T1000 (cell line): ENCODE results near the gene PCDHGB6.
"Not testable (repeated sequence)": the region's sequence is repeated elsewhere in the genome, so short reads cannot be mapped to it uniquely, and the experiment has no call there.

Source experiments
- DNase-seq: peaks from one replicate; lab custom pipeline; 2025; ENCODE audit warnings: mixed read lengths; lab: John Stamatoyannopoulos, UW

Gene PCDHGB6

DNA sequence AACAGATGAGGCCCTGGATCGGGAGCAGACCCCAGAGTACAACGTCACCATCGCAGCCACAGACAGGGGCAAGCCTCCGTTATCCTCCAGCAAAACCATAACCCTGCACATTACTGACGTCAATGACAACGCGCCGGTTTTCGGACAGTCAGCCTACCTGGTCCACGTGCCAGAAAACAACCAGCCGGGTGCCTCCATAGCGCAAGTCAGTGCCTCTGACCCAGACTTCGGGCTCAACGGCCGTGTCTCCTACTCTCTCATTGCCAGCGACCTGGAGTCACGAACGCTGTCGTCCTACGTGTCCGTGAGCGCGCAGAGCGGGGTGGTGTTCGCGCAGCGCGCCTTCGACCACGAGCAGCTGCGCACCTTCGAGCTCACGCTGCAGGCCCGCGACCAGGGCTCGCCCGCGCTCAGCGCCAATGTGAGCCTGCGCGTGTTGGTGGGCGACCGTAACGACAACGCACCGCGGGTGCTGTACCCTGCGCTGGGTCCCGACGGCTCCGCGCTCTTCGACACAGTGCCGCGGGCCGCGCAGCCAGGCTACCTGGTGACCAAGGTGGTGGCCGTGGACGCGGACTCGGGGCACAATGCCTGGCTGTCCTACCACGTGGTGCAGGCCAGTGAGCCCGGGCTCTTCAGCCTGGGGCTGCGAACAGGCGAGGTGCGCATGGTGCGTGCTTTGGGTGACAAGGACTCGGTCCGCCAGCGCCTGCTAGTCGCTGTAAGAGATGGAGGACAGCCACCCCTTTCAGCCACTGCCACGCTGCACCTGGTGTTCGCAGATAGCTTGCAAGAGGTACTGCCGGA, 11.5 kb downstream of the PCDHGB6 start:
- DNase-seq: no peak

DNA sequence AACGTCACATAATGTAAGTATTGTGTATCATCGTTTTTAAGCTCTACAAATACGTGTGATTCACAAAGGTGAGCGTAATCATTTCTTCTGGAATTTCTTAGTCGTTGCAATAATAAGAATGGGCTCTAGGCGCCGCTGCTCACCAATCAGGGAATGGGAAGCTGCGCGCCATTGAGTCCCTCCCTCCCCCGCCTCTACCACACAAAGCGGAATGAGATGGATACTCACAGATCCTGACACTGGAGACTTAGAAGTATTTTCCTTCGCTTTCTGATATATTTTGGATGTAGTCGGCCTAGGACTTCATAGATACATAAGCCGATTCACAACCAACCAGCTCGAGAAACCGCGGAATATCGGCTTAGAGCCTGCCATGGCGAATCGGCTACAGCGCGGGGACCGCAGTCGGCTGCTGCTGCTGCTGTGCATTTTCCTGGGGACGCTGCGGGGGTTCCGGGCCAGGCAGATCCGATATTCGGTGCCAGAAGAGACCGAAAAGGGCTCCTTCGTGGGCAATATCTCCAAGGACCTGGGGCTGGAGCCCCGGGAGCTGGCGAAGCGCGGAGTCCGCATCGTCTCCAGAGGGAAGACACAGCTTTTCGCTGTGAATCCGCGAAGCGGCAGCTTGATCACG, 13.2 kb downstream of the PCDHGB6 start, which contains the start of gene PCDHGA11:
TSS of gene PCDHGA11 (plus strand) at position 197 of the 634 bp plus-strand sequence. CDS start at position 374, 177 bp downstream.
- no peak for DNase-seq

DNA sequence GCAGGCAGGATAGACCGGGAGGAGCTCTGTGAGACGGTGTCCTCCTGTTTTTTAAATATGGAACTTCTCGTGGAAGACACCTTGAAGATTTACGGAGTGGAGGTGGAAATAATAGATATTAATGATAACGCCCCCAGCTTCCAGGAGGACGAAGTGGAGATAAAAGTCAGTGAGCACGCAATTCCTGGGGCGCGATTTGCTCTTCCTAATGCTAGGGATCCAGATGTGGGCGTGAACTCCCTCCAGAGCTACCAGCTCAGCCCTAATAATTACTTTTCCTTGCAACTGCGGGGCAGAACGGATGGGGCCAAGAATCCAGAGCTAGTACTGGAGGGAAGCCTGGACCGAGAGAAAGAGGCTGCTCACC, 13.7 kb downstream of the PCDHGB6 start:
- no peak for DNase-seq

DNA sequence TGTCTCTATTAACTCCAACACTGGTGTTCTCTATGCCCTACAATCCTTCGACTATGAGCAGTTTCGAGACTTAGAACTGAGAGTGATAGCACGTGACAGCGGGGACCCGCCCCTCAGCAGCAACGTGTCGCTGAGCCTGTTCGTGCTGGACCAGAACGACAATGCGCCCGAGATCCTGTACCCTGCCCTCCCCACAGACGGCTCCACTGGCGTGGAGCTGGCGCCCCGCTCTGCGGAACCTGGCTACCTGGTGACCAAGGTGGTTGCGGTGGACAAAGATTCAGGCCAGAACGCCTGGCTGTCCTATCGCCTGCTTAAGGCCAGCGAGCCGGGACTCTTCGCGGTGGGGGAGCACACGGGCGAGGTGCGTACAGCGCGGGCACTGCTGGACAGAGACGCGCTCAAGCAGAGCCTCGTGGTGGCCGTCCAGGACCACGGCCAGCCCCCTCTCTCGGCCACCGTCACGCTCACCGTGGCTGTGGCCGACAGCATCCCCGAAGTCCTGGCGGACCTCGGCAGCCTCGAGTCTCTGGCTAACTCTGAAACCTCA, 15.0 kb downstream of the PCDHGB6 start:
- no peak for DNase-seq

DNA sequence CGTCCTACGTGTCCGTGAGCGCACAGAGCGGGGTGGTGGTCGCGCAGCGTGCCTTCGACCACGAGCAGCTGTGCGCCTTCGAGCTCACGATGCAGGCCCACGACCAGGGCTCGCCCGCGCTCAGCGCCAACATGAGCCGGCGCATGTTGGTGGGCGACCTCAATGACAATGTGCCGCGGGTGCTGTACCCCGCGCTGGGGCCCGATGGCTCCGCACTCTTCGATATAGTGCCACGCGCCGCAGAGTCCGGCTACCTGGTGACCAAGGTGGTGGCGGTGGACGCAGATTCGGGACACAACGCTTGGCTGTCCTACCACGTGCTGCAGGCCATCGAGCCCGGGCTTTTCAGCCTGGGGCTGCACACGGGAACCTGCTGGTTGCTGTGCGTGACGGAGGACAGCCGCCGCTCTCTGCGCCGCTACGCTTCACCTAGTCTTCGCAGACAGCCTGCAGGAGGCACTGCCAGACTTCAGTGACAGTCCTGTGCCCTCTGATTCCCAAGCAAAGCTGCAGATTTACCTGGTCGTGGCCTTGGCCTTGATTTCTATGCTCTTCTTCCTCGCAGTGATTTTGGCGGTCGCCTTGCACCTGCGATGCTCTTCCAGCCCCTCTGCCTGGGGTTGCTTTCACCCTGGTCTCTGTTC, 20.1 kb downstream of the PCDHGB6 start:
- no peak for DNase-seq

DNA sequence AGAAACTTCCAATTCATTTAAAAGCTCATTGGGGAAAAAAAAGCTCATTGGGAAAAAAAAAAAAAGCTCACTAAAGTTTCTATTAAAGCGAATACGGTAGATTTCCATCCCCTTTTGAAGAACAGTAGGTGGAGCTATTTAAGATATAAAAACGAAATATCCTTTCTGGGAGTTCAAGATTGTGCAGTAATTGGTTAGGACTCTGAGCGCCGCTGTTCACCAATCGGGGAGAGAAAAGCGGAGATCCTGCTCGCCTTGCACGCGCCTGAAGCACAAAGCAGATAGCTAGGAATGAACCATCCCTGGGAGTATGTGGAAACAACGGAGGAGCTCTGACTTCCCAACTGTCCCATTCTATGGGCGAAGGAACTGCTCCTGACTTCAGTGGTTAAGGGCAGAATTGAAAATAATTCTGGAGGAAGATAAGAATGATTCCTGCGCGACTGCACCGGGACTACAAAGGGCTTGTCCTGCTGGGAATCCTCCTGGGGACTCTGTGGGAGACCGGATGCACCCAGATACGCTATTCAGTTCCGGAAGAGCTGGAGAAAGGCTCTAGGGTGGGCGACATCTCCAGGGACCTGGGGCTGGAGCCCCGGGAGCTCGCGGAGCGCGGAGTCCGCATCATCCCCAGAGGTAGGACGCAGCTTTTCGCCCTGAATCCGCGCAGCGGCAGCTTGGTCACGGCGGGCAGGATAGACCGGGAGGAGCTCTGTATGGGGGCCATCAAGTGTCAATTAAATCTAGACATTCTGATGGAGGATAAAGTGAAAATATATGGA, 22.7 kb downstream of the PCDHGB6 start, which contains the start of gene PCDHGA12:
TSS of gene PCDHGA12 (plus strand) at position 176 of the 782 bp plus-strand sequence. CDS start at position 429, 253 bp downstream.
- DNase-seq: no peak

DNA sequence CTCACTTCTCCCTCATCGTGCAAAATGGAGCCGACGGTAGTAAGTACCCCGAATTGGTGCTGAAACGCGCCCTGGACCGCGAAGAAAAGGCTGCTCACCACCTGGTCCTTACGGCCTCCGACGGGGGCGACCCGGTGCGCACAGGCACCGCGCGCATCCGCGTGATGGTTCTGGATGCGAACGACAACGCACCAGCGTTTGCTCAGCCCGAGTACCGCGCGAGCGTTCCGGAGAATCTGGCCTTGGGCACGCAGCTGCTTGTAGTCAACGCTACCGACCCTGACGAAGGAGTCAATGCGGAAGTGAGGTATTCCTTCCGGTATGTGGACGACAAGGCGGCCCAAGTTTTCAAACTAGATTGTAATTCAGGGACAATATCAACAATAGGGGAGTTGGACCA, 23.5 kb downstream of the PCDHGB6 start:
- no peak for DNase-seq

DNA sequence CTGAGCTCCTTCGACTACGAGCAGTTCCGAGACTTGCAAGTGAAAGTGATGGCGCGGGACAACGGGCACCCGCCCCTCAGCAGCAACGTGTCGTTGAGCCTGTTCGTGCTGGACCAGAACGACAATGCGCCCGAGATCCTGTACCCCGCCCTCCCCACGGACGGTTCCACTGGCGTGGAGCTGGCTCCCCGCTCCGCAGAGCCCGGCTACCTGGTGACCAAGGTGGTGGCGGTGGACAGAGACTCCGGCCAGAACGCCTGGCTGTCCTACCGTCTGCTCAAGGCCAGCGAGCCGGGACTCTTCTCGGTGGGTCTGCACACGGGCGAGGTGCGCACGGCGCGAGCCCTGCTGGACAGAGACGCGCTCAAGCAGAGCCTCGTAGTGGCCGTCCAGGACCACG, 24.5 kb downstream of the PCDHGB6 start:
- DNase-seq: not testable (repeated sequence)

DNA sequence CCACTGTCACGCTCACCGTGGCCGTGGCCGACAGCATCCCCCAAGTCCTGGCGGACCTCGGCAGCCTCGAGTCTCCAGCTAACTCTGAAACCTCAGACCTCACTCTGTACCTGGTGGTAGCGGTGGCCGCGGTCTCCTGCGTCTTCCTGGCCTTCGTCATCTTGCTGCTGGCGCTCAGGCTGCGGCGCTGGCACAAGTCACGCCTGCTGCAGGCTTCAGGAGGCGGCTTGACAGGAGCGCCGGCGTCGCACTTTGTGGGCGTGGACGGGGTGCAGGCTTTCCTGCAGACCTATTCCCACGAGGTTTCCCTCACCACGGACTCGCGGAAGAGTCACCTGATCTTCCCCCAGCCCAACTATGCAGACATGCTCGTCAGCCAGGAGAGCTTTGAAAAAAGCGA, 24.9 kb downstream of the PCDHGB6 start:
- DNase-seq: not testable (repeated sequence)

DNA sequence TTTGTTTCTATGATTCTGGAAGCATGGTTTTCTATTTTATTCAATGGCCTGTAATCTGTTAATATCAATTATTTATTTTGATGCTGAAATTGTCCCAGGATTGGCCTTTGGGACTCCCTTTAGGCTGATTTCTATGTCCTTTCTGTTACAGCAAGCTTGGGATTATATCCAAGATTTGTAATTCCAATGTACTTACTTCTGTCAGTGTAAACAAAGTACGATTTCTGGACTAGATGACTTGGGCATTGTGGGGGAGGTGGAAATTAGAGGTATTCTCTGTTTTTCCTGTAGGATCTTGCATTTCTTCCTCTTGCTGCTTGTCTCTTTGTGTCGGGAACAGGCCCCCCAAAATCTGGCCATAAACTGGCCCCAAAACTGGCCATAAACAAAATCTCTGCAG, 26.2 kb downstream of the PCDHGB6 start:
- DNase-seq: no peak

DNA sequence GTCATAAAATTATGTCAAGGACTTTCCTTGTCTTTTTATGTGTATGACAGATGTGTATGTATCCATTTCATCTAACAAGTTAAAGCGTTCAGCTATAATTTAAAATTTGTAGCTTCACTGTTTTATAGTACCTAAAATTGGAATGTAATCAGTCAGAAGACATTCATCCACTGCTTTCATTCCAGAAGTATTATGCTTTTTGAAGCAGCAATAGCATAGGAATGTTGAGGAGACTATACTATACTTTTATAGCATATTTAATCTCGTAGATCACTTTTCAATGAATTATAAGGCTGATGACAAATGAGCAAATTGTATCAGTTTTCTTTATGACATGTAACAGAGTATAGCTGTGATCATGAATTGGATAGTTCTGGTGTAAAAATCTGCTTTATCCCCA, 29.4 kb downstream of the PCDHGB6 start:
- no peak for DNase-seq

DNA sequence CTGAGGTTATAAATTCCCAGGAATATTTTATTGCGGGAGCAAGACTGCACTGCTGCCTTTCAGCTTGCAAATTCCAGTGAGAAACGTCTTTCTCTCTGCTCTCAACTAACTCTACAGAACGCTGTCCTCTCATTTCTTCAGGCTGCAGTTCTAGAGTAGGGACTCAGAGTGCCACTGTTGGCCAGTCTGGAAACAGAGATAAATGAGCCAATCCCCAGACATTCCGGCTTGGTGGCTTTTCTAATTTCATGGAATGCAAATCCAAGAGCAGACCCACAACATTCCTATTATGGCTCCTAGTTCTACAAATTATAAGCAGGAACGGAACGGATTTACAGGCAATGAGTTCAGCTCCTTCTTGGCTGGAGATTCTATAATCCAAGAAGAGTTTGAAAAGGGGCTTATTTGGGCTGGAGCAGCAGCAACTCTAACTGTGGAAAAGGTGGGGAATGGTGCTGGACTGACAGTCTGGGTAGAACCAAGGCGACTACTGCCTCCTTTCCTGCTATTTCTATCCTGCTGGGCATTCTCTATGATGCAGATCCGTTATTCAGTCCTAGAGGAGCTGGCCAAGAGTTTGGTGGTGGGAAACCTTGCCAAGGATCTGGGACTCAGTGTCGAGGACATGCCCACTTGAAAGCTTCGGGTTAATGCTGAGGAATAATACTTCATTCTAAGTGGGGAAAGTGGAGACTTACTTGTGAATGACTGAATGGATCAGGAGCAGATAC, 31.8 kb downstream of the PCDHGB6 start:
- DNase-seq: no peak

DNA sequence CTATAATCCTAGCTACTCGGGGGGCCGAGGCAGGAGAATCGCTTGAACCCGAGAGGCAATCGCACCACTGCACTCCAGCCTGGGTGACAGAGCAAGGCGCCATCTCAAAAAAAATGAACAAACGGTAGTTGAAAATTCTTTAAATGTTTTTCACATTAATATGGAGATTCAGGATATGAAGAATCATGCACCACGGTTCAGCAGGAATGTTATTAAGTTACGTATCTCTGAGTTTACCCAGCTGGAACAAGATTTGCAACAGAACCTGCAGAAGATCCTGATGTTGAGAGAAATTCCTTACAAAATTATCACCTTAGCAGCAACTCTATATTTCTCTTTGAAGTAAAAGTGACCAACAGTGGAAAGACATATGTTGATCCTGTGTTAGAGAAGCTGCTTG, 32.5 kb downstream of the PCDHGB6 start:
- no peak for DNase-seq

DNA sequence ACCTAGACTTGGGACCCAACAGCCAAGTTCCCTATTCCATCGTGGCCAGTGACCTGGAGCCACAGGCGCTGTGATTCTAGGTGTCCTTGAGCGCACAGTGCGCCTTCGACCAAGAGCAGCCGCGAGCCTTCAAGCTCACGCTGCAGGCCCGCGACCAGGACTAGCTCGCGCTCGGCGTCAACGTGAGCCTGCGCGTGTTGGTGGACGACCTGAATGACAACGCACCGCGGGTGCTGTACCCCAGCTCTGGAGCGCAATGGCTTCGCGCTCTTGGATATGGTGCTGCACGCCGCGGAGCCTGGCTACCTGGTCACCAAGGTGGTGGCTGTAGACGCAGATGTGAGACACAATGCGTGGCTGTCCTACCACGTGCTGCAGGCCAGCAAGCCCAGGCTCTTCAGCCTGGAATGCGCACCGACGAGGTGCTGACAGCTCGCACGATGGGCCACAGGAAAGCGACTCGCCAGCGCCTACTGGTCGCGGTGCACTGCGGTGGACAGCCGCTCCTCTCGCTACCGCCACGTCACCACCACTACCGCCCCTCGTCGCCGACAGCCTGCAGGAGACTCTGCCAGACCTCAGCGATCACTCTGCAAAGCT, 33.9 kb downstream of the PCDHGB6 start:
- no peak for DNase-seq
